Spleen (tissue), 11 donors: ENCODE results near the gene TACC2. TPM values are rescaled to one million over a fixed set of nuclear protein-coding genes. Genes with fewer than 3 reads are reported as not detected.

Experiments used
- DNase-seq: peaks from one replicate; pipeline ENCODE4 v3.0.0-alpha.2; 2020
- H3K27ac ChIP-seq, 8 donors: fragments of 200-600 bp; sonication (generic) in 7 of 8; 1 replicate in 4 of 8; 2 replicates in 4 of 8; pipeline versions ENCODE4 v1.5.0 to v1.8.0; 2016 to 2021; ENCODE audit warnings: inconsistent platforms in 4 of 8, mild to moderate bottlenecking in 4 of 8, moderate library complexity in 1 of 8
- H3K27me3 ChIP-seq, 7 donors: fragments of 200-600 bp; sonication (generic) in 6 of 7; replicated peaks in 1 of 7; 1 replicate in 4 of 7; 2 replicates in 3 of 7; pipeline versions ENCODE4 v1.5.0 to v1.8.0; 2016 to 2021; ENCODE audit warnings: inconsistent platforms in 3 of 7, mild to moderate bottlenecking in 1 of 7
- H3K36me3 ChIP-seq, 6 donors: fragments of 200-600 bp; sonication (generic) in 5 of 6; 1 replicate in 4 of 6; 2 replicates in 2 of 6; pipeline versions ENCODE4 v1.5.0 to v1.8.0; 2016 to 2021; ENCODE audit warnings: inconsistent platforms in 2 of 6
- H3K4me1 ChIP-seq, 6 donors: fragments of 200-600 bp; sonication (generic) in 5 of 6; 1 replicate in 3 of 6; 2 replicates in 3 of 6; pipeline versions ENCODE4 v1.5.0 to v1.8.0; 2016 to 2021; ENCODE audit warnings: inconsistent platforms in 3 of 6
- H3K4me3 ChIP-seq, 8 donors: fragments of 200-600 bp; sonication (generic) in 7 of 8; 1 replicate in 4 of 8; 2 replicates in 4 of 8; pipeline versions ENCODE4 v1.5.0 to v1.8.0; 2016 to 2021; ENCODE audit warnings: inconsistent platforms in 4 of 8, mild to moderate bottlenecking in 4 of 8, moderate library complexity in 2 of 8
- H3K9me3 ChIP-seq, 8 donors: fragments of 200-600 bp; sonication (generic) in 7 of 8; 1 replicate in 4 of 8; 2 replicates in 4 of 8; pipeline versions ENCODE4 v1.5.0 to v1.8.0; 2016 to 2021; ENCODE audit warnings: inconsistent platforms in 4 of 8
- CTCF ChIP-seq, 11 experiments: fragments of 200-600 bp in 7 of 11; fragments of 450-650 bp in 4 of 11; sonication (generic) in 4 of 11; IDR thresholded peaks in 8 of 11; conservative IDR thresholded peaks in 3 of 11; 1 replicate in 7 of 11; 2 replicates in 4 of 11; pipeline versions ENCODE4 v1.4.0 to v1.8.0; 2016 to 2021; ENCODE audit warnings: antibody characterized with exemption in 11 of 11, inconsistent platforms in 4 of 11, mild to moderate bottlenecking in 1 of 11
- POLR2A ChIP-seq, 3 donors: fragments of 450-650 bp; IDR thresholded peaks; one replicate each; pipeline ENCODE4 v1.5.1; 2017; ENCODE audit warnings: antibody characterized with exemption in 3 of 3, mild to moderate bottlenecking in 1 of 3
- POLR2AphosphoS5 ChIP-seq, 3 donors: sonication (generic); formaldehyde crosslinking; IDR thresholded peaks; one replicate each; pipeline ENCODE4 v1.5.1; 2017; ENCODE audit warnings: antibody characterized with exemption in 3 of 3
- WGBS, 5 donors: extraction: QIAGEN DNeasy Blood & Tissue Kit in 3 of 5; methylation state at CpG; one replicate each; pipeline versions ENCODE4 v1.1.5 to v1.1.7; 2013 to 2018; 5-methylcytosine and 5-hydroxymethylcytosine counted together
- intact Hi-C: fragments of 100-400 bp; cut with DNase I; formaldehyde crosslinking; loops from one replicate; pipeline ENCODE4 v1.15.0; 2023; ENCODE audit warnings: low total_unique reads
- polyA plus RNA-seq, 3 donors: library from polyadenylated mRNA; stranded (reverse); fragments of 200-250 nt; gene quantifications; one replicate each; pipeline ENCODE4 v1.2.1, GENCODE V29; 2013
- total RNA-seq, 7 donors: library from RNA; depleted of rRNA in 3 of 7; stranded (reverse); fragments of >200 nt in 3 of 7; fragmentation: NEBNext Ultra II Directional in 4 of 7; extraction: Animal tissue kit (Norgen Biotek cat#: 25700) in 4 of 7; gene quantifications; one replicate each; pipeline versions ENCODE4 v1.1.0 to v1.2.1, GENCODE V29; 2016 to 2021
- donor health status: healthy with polysubstance abuse.
- donor health status: DM: no; HTN: no; CAD: no; lungs with moderate emphysema.
- donor health status: DM: no; HTN: no; CAD: no.
- donor health status: Bipolar disorder and iron deficiency.
- donor health status: healthy.
- donor health status: DM: no; HTN: no; CAD: no.
- donor health status: DM: yes; HTN: yes; CAD: no.

TACC2 gene
- total and polyA plus RNA-seq, 10 donors: 2.4 to 13.9 (median 4.5) TPM

GRCh38 chr10:122098924-122099323, 110.0 kb downstream of the TACC2 start:
- WGBS, 5 donors: 54 to 76% (median 70%) methylated on average over 7 to 8 of the region's 8 CpGs
- no peak for DNase-seq
- Histone ChIP-seq H3K36me3 (no peaks in the 10 kb centered on the region), H3K4me1 (no peaks in the 10 kb centered on the region), H3K27me3 (peaks cover 0 to 10% (median 0%) of the 10 kb centered on the region in 7 donors), H3K27ac (no peak overlapping the region), H3K9me3 (no peaks in the 10 kb centered on the region), H3K4me3 (no peak overlapping the region)
- TF ChIP-seq CTCF (IDR thresholded peaks at IDR 0.05 in 8 of 11, conservative IDR thresholded peaks at IDR 0.05 in 3 of 11) (no peak), POLR2A (IDR thresholded peaks at IDR 0.05) (no peak), POLR2AphosphoS5 (IDR thresholded peaks at IDR 0.05) (no peak)
- intact Hi-C loops: no loop called here

GRCh38 chr10:122099562-122099961, 110.6 kb downstream of the TACC2 start:
- Histone ChIP-seq H3K4me3 (no peak overlapping the region), H3K36me3 (no peaks in the 10 kb centered on the region), H3K27me3 (peaks cover 0 to 6% (median 0%) of the 10 kb centered on the region in 7 donors), H3K9me3 (no peaks in the 10 kb centered on the region), H3K4me1 (no peaks in the 10 kb centered on the region), H3K27ac (no peak overlapping the region)
- TF ChIP-seq POLR2AphosphoS5 (IDR thresholded peaks at IDR 0.05) (no peak), POLR2A (IDR thresholded peaks at IDR 0.05) (no peak), CTCF (IDR thresholded peaks at IDR 0.05 in 8 of 11, conservative IDR thresholded peaks at IDR 0.05 in 3 of 11) (no peak)
- intact Hi-C loops: no loop called here
- WGBS, 5 donors: 50 to 72% (median 59%) methylated on average over 2 of the region's 2 CpGs
- DNase-seq: no peak

GRCh38 chr10:122102146-122102868, 113.3 kb downstream of the TACC2 start:
- Histone ChIP-seq H3K4me3 (no peak overlapping the region), H3K4me1 (no peaks in the 10 kb centered on the region), H3K27ac (no peak overlapping the region), H3K36me3 (no peaks in the 10 kb centered on the region), H3K27me3 (no peaks in the 10 kb centered on the region), H3K9me3 (no peaks in the 10 kb centered on the region)
- intact Hi-C loops: no loop called here
- 80 to 89% (median 89%) methylated on average over 15 of the region's 15 CpGs for WGBS, 5 donors
- TF ChIP-seq CTCF (IDR thresholded peaks at IDR 0.05 in 8 of 11, conservative IDR thresholded peaks at IDR 0.05 in 3 of 11): no peak
- no peak for DNase-seq

- intact Hi-C loops: no loop called here
- H3K27me3 ChIP-seq: no peaks in the 10 kb centered on the region
- TF ChIP-seq POLR2AphosphoS5 (IDR thresholded peaks at IDR 0.05): no peak
- no peak for TF ChIP-seq POLR2A (IDR thresholded peaks at IDR 0.05)
- no peak for TF ChIP-seq CTCF (IDR thresholded peaks at IDR 0.05 in 8 of 11, conservative IDR thresholded peaks at IDR 0.05 in 3 of 11)
- H3K9me3 ChIP-seq: no peaks in the 10 kb centered on the region
- H3K4me1 ChIP-seq: no peaks in the 10 kb centered on the region
- H3K27ac ChIP-seq: no peak overlapping the region
- H3K36me3 ChIP-seq: no peaks in the 10 kb centered on the region
- no peak for DNase-seq
- 78 to 88% (median 85%) methylated on average over 3 of the region's 3 CpGs for WGBS, 5 donors
- H3K4me3 ChIP-seq: no peak overlapping the region
Observed at GRCh38 chr10:122102869-122103525, 114.0 kb downstream of the TACC2 start.
